Fibroblast of the aortic adventitia (primary cell): Measurements from ENCODE around the gene ANKMY2. TPM values are rescaled to one million over a fixed set of nuclear protein-coding genes. Genes with fewer than 3 reads are reported as not detected.
A peak's percentile ranks its signal among the peaks of the same experiment; 100 is the strongest.

Experiments
- DNase-seq: peaks from one replicate; pipeline ENCODE4 v3.0.0-alpha.2; 2010; ENCODE audit warnings: low read depth
- H3K4me3 ChIP-seq: 2 replicates; pipeline ENCODE4 v1.5.1; 2011; ENCODE audit warnings: low read depth, mild to moderate bottlenecking, control low read depth, low read length, moderate library complexity
- CTCF ChIP-seq: IDR thresholded peaks from 2 replicates; pipeline ENCODE4 v1.5.1; 2011; ENCODE audit warnings: mild to moderate bottlenecking, low read length, control low read depth, inconsistent platforms; ENCODE audit not compliant: insufficient read depth
- total RNA-seq: library from RNA; depleted of rRNA; stranded (reverse); fragments of >200 nt; gene quantifications from 2 replicates; pipeline ENCODE4 v1.2.3, GENCODE V29; 2012; ENCODE audit warnings: low replicate concordance

Gene ANKMY2
- 24.9 and 30.2 TPM in 2 replicates for total RNA-seq

GRCh38 chr7:16645593-16646471, at the start of gene ANKMY2, which contains the start of gene BZW2:
Gene ANKMY2 (minus strand): TSS chr7:16645754. CDS start chr7:16645573, 181 bp downstream.
Gene BZW2 (plus strand): TSS chr7:16646181. CDS start chr7:16665444, 19,263 bp downstream.
- H3K4me3 ChIP-seq = peak within 1 kb of the TSS; percentile 91
- no peak for TF ChIP-seq CTCF
- peak; percentile 97 for DNase-seq

DNA sequence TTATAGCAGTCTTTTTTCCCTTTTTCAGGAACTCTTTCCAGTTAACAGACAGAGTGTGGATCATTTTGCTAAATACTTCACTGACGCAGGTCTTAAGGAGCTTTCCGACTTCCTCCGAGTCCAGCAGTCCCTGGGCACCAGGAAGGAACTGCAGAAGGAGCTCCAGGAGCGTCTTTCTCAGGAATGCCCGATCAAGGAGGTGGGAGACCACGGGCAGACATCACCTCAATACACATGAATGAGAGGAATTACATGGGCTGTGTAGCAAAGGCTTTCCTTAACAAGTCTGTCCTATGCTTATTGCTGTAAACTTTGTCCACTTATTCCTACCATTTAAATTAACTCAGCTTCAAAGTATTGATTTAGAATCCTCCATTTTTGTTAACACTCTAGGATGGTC, 49.3 kb upstream of the ANKMY2 start:
- no peak overlapping the region for H3K4me3 ChIP-seq
- no peak for TF ChIP-seq CTCF
- DNase-seq = no peak

DNA sequence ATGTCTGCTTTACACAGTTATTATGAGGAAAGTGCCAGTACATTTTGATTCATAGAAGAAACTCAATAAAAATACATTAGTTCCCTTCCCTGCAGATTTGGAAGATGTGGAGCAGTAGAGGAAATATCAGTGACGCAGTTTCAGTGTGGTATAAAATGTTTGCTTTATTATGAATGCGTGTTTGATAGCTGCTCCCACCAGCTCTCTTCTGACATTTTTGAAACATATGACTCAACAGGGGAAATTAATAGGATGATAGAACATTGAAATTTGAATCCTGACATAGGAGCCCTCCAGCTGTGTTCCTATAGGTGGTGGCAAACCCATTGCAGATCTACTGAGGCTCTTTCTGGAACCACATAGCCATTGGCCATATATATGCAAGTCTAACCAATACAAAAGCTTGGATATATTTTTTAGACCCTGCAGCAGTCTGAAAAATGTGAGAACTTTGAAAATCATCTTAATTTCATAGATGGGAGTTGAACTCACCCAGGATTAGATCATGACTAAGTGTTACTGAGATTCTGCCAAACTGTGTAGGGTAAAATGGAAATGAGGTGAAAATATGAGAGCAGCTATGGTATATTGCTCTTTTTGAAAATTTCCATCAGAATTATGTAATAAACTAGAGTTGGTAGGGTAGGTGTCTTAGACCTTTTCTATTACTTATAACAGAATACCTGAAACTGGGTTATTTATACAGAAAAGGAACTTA, 48.2 kb upstream of the ANKMY2 start:
- TF ChIP-seq CTCF = no peak
- no peak overlapping the region for H3K4me3 ChIP-seq
- no peak for DNase-seq

- H3K4me3 ChIP-seq = no peak overlapping the region
- TF ChIP-seq CTCF = no peak
- no peak for DNase-seq
These were observed 45.7 kb upstream of the ANKMY2 start for GRCh38 chr7:16691241-16691640.

- no peak for DNase-seq
- H3K4me3 ChIP-seq = no peak overlapping the region
- TF ChIP-seq CTCF = no peak
These were observed 42.7 kb upstream of the ANKMY2 start for GRCh38 chr7:16688249-16688648.

GRCh38 chr7:16685535-16685934, 40.0 kb upstream of the ANKMY2 start:
- DNase-seq = no peak
- no peak overlapping the region for H3K4me3 ChIP-seq
- TF ChIP-seq CTCF = no peak
